ENCODE measurements around the gene GAS2.

Gene GAS2

DNA sequence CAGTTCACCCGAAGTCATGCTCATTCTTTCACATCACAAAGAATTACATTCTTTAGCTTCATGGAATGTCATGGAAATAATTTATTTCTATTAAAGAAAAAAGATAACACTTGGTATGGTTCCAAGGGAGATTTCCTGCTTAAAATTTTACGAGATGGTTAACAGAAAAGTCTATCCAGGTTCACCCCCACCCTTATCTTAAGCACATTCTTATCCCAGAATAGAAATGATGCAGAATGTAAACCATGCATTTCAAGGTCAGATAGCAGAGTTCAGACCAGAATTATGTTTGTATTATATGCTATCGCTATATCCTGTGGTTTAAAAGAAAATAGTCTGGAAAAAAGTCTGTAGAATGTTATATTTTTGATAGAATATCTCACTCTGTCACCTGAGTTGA lies 58.7 kb downstream of the GAS2 start:
- Histone ChIP-seq H3K9ac (ENCODE audit: low read length) (no peak overlapping the region), H3K9me3 (ENCODE audit: low read length) (no peaks in the 10 kb centered on the region), H2AFZ (ENCODE audit: low read length) (no peak overlapping the region), H3F3A (ENCODE audit: insufficient read depth, low read length) (no peaks in the 10 kb centered on the region), H3K9me2 (ENCODE audit: low read depth, low read length) (no peaks in the 10 kb centered on the region), H3K27ac (ENCODE audit: low read depth, low read length, poor library complexity, severe bottlenecking) (no peak overlapping the region), H3K79me2 (ENCODE audit: insufficient read depth, low read length) (no peaks in the 10 kb centered on the region), H4K20me1 (ENCODE audit: insufficient read depth, low read length) (no peaks in the 10 kb centered on the region), H3K4me3 (ENCODE audit: low read depth, low read length, poor library complexity, severe bottlenecking) (no peak overlapping the region), H3K36me3 (ENCODE audit: insufficient read depth, low read length) (no peaks in the 10 kb centered on the region), H3K27me3 (ENCODE audit: insufficient read depth, low read length) (no peaks in the 10 kb centered on the region), H3K4me1 (ENCODE audit: insufficient read depth, low read length, severe bottlenecking) (no peaks in the 10 kb centered on the region), H3K4me2 (ENCODE audit: low read length) (no peak overlapping the region)
- no peak for TF ChIP-seq EZH2 (IDR thresholded peaks at IDR 0.05; ENCODE audit: borderline replicate concordance, low read length)
- TF ChIP-seq, protein P1, sequence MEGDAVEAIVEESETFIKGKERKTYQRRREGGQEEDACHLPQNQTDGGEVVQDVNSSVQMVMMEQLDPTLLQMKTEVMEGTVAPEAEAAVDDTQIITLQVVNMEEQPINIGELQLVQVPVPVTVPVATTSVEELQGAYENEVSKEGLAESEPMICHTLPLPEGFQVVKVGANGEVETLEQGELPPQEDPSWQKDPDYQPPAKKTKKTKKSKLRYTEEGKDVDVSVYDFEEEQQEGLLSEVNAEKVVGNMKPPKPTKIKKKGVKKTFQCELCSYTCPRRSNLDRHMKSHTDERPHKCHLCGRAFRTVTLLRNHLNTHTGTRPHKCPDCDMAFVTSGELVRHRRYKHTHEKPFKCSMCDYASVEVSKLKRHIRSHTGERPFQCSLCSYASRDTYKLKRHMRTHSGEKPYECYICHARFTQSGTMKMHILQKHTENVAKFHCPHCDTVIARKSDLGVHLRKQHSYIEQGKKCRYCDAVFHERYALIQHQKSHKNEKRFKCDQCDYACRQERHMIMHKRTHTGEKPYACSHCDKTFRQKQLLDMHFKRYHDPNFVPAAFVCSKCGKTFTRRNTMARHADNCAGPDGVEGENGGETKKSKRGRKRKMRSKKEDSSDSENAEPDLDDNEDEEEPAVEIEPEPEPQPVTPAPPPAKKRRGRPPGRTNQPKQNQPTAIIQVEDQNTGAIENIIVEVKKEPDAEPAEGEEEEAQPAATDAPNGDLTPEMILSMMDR (IDR thresholded peaks at IDR 0.05; ENCODE audit: low read length) = no peak

DNA sequence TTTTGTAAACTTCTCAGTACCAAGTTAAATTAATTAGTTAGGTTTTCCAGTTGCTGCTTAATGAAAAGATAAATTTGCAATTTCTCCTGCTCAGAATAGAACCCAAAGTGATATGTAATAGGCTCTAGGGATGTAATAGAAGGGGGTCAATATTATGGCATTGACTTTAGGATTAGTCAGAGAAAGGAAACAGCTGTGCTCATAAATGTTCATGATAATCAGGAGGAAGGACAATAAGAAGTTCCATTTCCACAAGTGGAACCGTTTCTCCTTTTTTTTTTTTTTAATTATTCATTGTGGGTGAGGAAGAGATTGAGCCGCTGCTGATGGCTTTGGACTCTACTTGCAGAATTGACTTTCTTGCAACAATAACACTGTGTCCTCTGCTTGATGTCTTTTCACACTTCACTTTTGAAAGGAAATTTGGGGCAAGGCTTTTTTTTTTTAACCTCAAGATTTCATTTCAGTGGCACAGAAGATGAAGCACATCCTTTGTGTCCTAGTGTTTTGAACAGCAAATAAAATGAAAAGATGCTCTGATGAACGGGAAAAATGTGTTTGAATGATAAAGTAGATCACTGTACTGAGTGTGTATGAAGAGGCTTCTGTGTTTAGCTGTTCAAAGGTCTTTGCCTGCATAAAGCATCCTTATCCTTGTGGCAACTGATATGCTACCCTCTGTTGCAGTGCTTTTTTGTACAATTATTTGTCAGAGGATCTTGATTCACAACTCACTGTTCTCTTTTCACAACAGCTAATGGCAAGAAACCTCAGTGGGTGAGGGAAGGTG lies 62.4 kb downstream of the GAS2 start:
- Histone ChIP-seq H3K27ac (ENCODE audit: low read depth, low read length, poor library complexity, severe bottlenecking) (no peak overlapping the region), H3K36me3 (ENCODE audit: insufficient read depth, low read length) (no peaks in the 10 kb centered on the region), H3F3A (ENCODE audit: insufficient read depth, low read length) (no peaks in the 10 kb centered on the region), H3K27me3 (ENCODE audit: insufficient read depth, low read length) (no peaks in the 10 kb centered on the region), H3K9ac (ENCODE audit: low read length) (no peak overlapping the region), H3K4me2 (ENCODE audit: low read length) (no peak overlapping the region), H3K9me2 (ENCODE audit: low read depth, low read length) (no peaks in the 10 kb centered on the region), H3K4me1 (ENCODE audit: insufficient read depth, low read length, severe bottlenecking) (no peaks in the 10 kb centered on the region), H2AFZ (ENCODE audit: low read length) (no peak overlapping the region), H4K20me1 (ENCODE audit: insufficient read depth, low read length) (no peaks in the 10 kb centered on the region), H3K4me3 (ENCODE audit: low read depth, low read length, poor library complexity, severe bottlenecking) (no peak overlapping the region), H3K79me2 (ENCODE audit: insufficient read depth, low read length) (no peaks in the 10 kb centered on the region), H3K9me3 (ENCODE audit: low read length) (no peaks in the 10 kb centered on the region)
- TF ChIP-seq EZH2 (IDR thresholded peaks at IDR 0.05; ENCODE audit: borderline replicate concordance, low read length) = no peak
- TF ChIP-seq, protein P1 (IDR thresholded peaks at IDR 0.05; ENCODE audit: low read length) = no peak

DNA sequence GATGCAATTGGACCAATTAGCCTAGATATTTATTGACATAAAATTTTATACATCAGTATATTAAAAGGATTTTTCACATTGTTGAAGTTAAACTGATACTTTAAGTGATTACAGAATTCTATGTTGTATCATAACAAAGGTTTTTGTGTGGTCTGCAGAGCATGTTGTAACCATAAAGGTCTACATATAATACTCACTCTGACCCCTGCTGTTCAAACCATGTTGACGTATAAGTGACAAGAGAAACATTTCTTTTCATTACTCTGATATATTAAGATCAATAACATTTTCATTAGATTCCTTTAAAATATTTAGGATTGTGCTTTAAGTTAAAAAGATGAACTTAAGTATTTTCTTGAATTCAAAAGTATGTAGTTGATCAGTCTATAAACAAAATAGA lies 63.9 kb downstream of the GAS2 start:
- H3K79me2 ChIP-seq (ENCODE audit: insufficient read depth, low read length) = no peaks in the 10 kb centered on the region
- no peaks in the 10 kb centered on the region for H4K20me1 ChIP-seq (ENCODE audit: insufficient read depth, low read length)
- H3K27me3 ChIP-seq (ENCODE audit: insufficient read depth, low read length) = no peaks in the 10 kb centered on the region
- H3F3A ChIP-seq (ENCODE audit: insufficient read depth, low read length) = no peaks in the 10 kb centered on the region
- H3K9ac ChIP-seq (ENCODE audit: low read length) = no peak overlapping the region
- TF ChIP-seq, protein P1 (IDR thresholded peaks at IDR 0.05; ENCODE audit: low read length) = 0 out of 2 replicates have a peak, but pooled peaks have one; percentile 17
- TF ChIP-seq EZH2 (IDR thresholded peaks at IDR 0.05; ENCODE audit: borderline replicate concordance, low read length) = no peak
- H3K36me3 ChIP-seq (ENCODE audit: insufficient read depth, low read length) = no peaks in the 10 kb centered on the region
- H3K4me2 ChIP-seq (ENCODE audit: low read length) = no peak overlapping the region
- H3K9me2 ChIP-seq (ENCODE audit: low read depth, low read length) = no peaks in the 10 kb centered on the region
- no peak overlapping the region for H3K4me3 ChIP-seq (ENCODE audit: low read depth, low read length, poor library complexity, severe bottlenecking)
- no peak overlapping the region for H2AFZ ChIP-seq (ENCODE audit: low read length)
- H3K27ac ChIP-seq (ENCODE audit: low read depth, low read length, poor library complexity, severe bottlenecking) = no peak overlapping the region
- H3K9me3 ChIP-seq (ENCODE audit: low read length) = no peaks in the 10 kb centered on the region
- H3K4me1 ChIP-seq (ENCODE audit: insufficient read depth, low read length, severe bottlenecking) = no peaks in the 10 kb centered on the region

Measured in OCI-LY1 (cell line).